Measurements from ENCODE around the gene PDXK. TPM values are rescaled to one million over a fixed set of nuclear protein-coding genes. Genes with fewer than 3 reads are reported as not detected.

Gene PDXK
- total and polyA plus RNA-seq, 2 of the 13 experiments (the other 11 are each of a cell fraction or from before 2014, with no cell fraction given) = 114 to 184 TPM

DNA sequence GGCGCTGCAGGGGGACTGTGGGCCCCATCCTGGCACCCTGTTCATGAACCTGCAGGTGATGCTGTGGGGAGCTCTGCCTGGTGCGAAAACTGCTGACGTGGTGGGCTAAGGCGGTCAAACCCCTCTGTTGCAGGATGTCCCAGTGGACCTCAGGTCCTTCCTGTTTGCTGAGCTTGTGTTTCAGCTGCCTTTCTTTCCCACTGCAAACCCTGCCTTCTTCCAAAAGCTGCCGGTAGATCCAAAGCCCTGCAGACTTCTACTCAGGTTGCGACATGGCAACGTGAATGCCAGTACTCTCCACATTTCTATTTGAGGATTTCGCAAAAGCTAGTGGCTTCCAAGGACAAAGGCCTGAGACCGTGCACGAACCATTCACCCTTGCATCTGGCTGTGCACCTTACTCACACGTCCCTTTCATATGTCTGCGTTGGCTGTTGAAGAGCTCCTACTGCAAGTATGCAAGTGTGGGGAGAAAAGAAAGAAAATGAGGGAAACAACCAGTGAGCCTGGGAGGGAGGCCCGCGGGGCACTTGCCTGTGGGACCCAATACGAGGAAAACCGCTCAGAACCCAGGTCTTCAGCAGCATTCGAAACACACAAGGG is 64.3 kb downstream of the PDXK start (continued):
- TF ChIP-seq, protein P1, sequence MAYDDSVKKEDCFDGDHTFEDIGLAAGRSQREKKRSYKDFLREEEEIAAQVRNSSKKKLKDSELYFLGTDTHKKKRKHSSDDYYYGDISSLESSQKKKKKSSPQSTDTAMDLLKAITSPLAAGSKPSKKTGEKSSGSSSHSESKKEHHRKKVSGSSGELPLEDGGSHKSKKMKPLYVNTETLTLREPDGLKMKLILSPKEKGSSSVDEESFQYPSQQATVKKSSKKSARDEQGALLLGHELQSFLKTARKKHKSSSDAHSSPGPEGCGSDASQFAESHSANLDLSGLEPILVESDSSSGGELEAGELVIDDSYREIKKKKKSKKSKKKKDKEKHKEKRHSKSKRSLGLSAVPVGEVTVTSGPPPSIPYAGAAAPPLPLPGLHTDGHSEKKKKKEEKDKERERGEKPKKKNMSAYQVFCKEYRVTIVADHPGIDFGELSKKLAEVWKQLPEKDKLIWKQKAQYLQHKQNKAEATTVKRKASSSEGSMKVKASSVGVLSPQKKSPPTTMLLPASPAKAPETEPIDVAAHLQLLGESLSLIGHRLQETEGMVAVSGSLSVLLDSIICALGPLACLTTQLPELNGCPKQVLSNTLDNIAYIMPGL (CRISPR knock-in tag; IDR thresholded peaks at IDR 0.05; ENCODE audit: borderline replicate concordance in 1 of 2, low read depth in 1 of 2) = 0 out of 4 replicates have a peak, but pooled peaks of 1 of the 2 experiments have one; percentile 17
- TF ChIP-seq ZNF552 (CRISPR knock-in tag; IDR thresholded peaks at IDR 0.05; ENCODE audit: borderline replicate concordance) (peak; percentile 46; the same call in 1 of the 2 replicates), TCF7 (IDR thresholded peaks at IDR 0.05; ENCODE audit: low read depth) (peak; percentile 72), RNF2 (conservative IDR thresholded peaks at IDR 0.05; ENCODE audit: low read depth) (no peak), KDM5B (CRISPR knock-in tag; IDR thresholded peaks at IDR 0.05; ENCODE audit: borderline replicate concordance) (peak; percentile 71; the same call in 1 of the 2 replicates), ZNF614 (CRISPR knock-in tag; IDR thresholded peaks at IDR 0.05; ENCODE audit: borderline replicate concordance) (peak; percentile 33; the same call in 1 of the 2 replicates), SNAPC2 (CRISPR knock-in tag; IDR thresholded peaks at IDR 0.05) (peak; percentile 77; the same call in 1 of the 2 replicates), PCBP1 (IDR thresholded peaks at IDR 0.05; ENCODE audit: borderline replicate concordance, low read depth, low read length) (no peak), GABPB1 (CRISPR knock-in tag; IDR thresholded peaks at IDR 0.05) (peak; percentile 31; the same call in 1 of the 2 replicates), KMT2A (CRISPR knock-in tag; IDR thresholded peaks at IDR 0.05) (peak; percentile 79; the same call in 1 of the 2 replicates), ZNF782 (CRISPR knock-in tag; IDR thresholded peaks at IDR 0.05; ENCODE audit: borderline replicate concordance) (no peak; the same call in 1 of the 2 replicates), PHF21A (CRISPR knock-in tag; IDR thresholded peaks at IDR 0.05) (peak; percentile 95), GATAD1 (CRISPR knock-in tag; IDR thresholded peaks at IDR 0.05) (peak; percentile 58; the same call in 1 of the 2 replicates), MAFF (IDR thresholded peaks at IDR 0.05; ENCODE audit: low read depth, low read length) (peak; percentile 90), ATAD3A (CRISPR knock-in tag; IDR thresholded peaks at IDR 0.05) (no peak), ZMAT3 (CRISPR knock-in tag; conservative IDR thresholded peaks at IDR 0.05) (peak; percentile 78; the same call in 1 of the 2 replicates), HES4 (CRISPR knock-in tag; IDR thresholded peaks at IDR 0.05; ENCODE audit: borderline replicate concordance) (no peak), ZNF605 (CRISPR knock-in tag; IDR thresholded peaks at IDR 0.05) (no peak; the same call in none of the 2 replicates), ZNF451 (CRISPR knock-in tag; IDR thresholded peaks at IDR 0.05) (peak; percentile 66; the same call in 1 of the 2 replicates), NONO (IDR thresholded peaks at IDR 0.05) (no peak), NONO (CRISPR knock-in tag; conservative IDR thresholded peaks at IDR 0.05) (peak; percentile 90), ZNF431 (CRISPR knock-in tag; IDR thresholded peaks at IDR 0.05; ENCODE audit: borderline replicate concordance, low read depth) (0 out of 2 replicates have a peak, but pooled peaks have one; percentile 50), CREB1 (IDR thresholded peaks at IDR 0.05) (no peak), CREB1 (CRISPR knock-in tag; IDR thresholded peaks at IDR 0.05) (no peak), ZNF33A (CRISPR knock-in tag; IDR thresholded peaks at IDR 0.05; ENCODE audit: borderline replicate concordance) (0 out of 2 replicates have a peak, but pooled peaks have one; percentile 72), ZNF446 (CRISPR knock-in tag; IDR thresholded peaks at IDR 0.05) (no peak), NR2F1 (CRISPR knock-in tag; IDR thresholded peaks at IDR 0.05) (no peak)
- TF ChIP-seq, protein P2, sequence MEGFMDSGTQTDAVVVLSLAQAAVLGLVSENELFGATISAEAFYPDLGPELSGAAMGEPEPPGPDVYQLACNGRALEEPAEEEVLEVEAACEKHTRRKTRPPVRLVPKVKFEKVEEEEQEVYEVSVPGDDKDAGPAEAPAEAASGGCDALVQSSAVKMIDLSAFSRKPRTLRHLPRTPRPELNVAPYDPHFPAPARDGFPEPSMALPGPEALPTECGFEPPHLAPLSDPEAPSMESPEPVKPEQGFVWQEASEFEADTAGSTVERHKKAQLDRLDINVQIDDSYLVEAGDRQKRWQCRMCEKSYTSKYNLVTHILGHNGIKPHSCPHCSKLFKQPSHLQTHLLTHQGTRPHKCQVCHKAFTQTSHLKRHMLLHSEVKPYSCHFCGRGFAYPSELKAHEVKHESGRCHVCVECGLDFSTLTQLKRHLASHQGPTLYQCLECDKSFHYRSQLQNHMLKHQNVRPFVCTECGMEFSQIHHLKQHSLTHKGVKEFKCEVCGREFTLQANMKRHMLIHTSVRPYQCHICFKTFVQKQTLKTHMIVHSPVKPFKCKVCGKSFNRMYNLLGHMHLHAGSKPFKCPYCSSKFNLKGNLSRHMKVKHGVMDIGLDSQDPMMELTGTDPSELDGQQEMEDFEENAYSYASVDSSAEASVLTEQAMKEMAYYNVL (CRISPR knock-in tag; IDR thresholded peaks at IDR 0.05; ENCODE audit: borderline replicate concordance) = peak; percentile 88

All from HepG2 (cell line).